GM18867 (cell line): ENCODE results near the gene APOL3.
"Not testable (repeated sequence)": the region's sequence is repeated elsewhere in the genome, so short reads cannot be mapped to it uniquely, and the experiment has no call there.

Experiments used
- ATAC-seq: cut with Tn5 transposase; IDR thresholded peaks from one replicate; pipeline ENCODE4 v1.9.1; 2021; ENCODE audit warnings: mild to moderate bottlenecking, moderate library complexity; ENCODE audit not compliant: unreplicated experiment

The APOL3 gene

DNA sequence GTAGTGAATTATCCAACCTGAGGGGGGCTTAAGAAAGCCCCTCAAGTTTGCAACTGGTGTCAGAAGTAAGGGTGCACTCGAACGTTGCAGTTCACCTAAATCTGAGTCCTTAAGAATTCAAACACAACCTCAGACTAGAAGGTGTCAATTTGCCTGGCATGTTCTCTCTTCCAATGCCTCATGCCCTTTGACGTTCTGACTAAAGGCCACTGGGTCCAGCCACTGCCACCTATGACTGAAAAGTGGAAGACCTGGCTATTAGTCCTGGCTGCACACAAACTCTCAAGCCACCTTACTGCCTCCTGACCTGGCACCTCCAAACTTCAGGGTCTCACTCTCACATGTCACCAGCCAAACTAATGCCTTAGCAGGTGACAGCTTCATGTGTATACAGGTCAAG lies 33.0 kb upstream of the APOL3 start:
- ATAC-seq, result no peak

DNA sequence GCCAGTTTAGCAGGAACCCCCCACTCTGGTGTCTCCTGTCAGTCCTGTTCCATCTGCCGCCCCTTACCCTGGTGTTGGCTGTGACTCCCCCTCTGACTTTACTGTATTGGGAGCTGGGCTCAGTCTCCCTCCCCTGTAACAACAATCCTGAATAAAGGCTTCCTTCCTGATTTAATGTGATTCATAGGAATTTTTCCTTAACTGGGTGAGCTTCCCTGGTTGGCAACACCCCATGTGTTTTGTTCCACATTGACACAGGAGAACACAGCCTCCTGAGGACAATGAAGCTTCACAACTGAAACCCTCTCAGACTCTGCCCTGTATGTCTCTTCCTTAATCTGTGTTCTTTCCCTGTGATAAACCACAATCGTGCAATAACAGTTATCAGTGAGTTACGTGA lies 32.6 kb upstream of the APOL3 start:
- ATAC-seq, result no peak

DNA sequence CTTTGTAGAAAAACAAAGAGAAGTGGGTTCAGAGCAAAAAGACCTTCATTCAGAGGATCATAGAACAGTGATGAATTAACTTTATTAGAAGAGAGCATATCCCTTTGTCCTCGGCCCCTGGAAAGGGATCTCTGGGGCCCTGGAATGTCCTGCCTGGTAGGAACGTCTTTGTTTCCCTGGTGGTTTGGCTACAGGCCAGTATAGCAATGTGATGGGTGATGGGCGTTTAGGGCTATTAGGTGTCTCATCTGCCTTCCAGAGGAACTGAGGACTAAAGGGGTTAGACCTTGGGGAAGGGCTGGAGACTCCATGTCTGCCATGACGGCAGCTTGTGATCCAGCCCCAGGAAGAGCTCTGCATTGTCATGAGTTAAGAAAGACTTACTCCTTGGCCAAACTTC lies 32.0 kb upstream of the APOL3 start:
- no peak for ATAC-seq

DNA sequence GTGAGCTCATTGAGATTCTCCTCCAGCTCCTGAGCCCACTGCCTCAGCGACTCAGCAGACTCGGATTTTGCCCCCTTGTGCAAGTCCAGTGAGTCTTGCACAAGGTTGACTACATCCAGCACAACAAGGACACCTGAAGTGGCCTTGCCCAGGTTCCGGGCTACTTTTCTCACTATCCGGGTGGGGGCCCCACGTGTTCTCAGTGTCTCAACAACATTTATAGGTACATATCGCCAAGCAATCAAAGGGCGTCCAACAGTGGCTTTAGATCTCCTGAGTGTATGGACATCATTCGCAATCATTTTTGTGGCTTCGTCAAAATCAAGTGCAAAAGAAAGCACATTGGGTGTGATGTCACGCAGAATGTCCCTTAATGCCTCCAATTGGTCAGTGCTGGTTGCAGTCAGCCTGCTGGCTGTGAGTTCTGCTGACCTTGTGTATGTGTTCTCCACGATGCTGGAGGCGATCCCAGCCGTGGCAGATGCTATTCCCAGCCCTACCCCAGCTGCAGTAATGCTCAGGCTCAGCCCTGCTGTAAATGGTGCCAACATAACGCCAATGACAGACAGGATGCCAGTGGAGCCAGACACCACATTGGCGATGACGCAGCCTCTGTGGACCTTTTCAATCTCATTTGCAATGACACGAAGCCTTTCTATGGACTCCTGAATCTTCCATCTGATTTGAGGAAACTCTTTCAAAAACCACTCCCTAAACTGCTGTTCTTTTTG lies 30.7 kb upstream of the APOL3 start:
- ATAC-seq, result no peak

DNA sequence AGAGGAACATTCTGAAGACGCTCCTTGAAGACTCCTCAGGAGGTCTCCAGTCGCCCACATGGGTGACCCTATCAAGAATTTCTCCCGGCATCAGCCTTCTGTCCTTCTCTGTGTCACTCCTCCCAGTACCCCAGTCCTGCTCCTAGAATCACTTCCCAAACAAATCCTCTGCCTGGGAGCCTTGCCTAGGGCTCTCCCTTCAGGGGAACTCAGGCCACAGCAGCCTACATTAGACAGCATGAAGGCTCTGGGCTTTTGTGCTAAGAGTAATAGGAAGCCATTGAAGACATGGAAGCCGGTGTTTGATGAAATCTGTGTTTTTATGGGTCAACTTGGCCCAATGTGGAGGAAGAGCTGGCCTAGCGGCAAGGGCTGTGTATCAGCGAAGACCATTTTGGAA lies 27.3 kb upstream of the APOL3 start:
- ATAC-seq, result not testable (repeated sequence)

DNA sequence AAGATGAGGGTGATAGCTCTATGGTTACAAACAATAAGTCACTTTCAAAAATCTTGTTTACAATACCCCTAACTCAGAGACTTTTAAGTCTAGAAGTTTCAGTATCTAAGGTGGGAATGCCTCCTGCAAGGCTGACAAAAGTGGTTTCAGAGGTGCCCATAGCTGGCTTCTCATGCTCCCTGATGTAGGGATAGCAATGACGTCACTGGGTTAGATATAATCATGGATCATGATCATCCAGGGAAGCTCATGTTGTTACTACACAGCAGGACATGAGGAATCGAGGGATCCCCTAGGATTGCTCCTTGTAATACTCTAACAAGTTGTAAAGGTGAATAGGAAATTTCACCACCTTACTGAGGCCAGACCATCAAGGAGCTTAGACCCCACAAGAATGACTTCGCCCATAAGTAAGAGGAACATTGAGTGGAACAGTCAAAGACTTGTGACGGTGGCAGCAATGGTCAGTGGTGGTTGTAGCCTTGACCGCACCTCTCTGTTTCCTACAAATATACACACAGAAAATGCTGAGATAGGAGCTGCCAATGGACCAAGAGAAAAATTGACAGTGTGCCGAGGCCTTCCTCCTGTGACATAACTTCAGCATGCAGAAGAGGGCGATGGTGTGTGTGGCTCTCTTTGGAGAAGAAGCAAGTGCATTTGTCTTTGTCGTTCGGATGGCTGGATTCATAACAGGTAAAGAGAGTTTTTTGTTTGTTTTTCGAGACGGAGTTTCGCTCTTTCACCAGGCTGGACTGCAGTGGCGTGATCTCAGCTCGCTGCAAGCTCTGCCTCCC lies 25.5 kb upstream of the APOL3 start:
- ATAC-seq, result no peak

DNA sequence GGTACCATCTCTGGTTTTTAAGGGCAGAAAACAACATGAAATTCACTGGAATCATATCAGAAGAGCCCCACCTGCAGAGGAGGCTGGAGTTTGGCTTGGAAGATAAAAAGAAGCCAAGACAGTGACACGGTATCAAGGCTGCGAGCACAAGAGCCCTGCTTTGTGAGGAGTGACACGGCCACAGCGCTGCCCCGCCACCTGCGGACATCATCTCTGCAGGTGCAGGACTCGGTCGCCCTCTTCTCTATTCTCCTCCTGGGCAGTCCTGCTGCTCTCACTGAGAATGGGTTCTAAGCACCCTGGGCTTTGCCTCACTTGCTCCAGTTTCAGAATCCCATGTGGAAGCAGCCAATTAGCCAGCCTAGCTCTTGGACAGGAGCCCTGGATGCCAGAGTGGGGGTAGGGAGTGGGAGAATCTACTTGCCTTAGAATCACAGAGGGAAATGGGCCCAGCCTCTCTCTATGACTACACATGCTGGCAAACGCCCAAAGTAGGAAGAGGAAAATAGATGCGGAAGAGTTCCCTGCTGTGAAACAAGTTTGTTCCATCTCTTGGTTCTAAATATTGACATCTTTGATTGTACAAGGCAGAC lies 24.0 kb upstream of the APOL3 start:
- no peak for ATAC-seq

DNA sequence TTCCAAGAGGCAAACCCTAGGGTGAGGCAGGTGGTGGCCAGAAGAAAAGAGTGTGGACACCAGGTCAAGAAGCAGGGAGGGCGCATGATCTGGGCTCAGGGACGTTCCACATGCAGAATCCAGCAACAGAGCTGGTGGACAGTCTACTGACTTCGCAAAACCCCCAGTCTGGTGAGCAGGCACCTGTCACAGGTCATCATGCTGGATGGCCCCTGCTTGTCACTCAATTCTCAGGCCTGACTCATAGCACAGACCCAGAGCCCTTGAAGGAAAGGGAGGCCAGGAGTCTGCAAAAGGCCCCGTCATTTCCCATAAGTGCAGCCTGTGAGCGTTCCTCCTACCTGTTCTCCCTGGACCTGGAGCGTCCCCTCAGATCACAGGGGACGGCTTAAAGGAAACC lies 22.9 kb upstream of the APOL3 start:
- ATAC-seq, result no peak

DNA sequence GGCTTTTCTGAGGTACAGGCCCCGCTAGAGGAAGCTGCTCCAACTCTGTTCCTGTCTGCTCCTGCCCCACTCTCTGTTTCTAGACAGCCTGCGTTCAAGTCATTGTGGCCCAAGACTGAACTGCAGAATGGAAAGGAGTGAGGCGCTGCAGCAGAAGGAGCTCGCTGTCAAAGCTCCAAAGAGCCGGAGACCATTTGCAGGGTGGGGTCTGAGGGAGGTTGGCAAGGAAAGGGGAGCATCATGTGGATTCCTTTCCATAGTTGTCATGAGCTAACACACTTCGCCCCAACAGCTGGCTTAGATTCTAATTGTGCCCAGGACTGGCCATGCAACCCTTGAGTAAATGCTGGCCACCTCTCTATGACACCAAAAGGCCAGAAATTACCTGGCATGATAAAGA lies 22.3 kb upstream of the APOL3 start:
- ATAC-seq, result no peak

DNA sequence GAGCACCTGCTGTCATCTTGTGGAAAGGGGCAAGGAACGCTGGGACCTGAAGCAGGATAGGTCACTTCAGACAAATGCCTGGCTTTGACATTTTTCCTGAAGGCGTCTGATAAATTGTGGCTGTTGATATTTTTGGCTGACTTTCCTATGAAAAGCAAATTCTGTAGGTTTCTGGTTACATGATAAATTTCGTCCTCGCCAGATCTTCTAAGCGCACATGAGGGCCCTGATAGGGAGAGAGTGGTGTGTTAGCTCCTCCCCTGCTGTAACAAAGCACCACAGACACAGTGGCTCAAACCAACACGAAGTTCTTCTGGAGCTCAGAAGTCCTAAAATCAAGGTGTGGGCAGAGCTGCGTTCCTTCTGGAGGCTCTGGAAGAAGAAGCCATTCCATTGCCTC lies 21.5 kb upstream of the APOL3 start:
- no peak for ATAC-seq

DNA sequence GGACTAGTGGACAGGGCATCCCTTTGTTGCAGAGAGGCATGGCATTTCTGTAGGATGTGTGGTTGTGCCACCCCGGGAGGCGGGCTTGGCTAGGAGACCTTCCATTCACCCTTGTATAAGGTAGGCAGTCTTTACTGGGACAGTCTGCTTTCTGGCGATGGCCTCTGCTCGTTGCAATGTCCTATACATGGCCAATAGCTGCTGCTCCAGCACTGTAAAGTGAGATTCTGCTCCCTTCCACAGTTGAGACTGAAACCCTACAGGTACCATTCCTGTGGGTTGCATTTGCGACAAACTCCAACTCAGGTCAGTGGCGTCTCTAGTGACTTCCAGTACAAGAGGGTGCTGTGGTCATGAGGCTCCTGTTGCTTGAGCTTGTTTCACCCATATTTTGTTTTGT lies 20.4 kb upstream of the APOL3 start:
- ATAC-seq, result no peak

DNA sequence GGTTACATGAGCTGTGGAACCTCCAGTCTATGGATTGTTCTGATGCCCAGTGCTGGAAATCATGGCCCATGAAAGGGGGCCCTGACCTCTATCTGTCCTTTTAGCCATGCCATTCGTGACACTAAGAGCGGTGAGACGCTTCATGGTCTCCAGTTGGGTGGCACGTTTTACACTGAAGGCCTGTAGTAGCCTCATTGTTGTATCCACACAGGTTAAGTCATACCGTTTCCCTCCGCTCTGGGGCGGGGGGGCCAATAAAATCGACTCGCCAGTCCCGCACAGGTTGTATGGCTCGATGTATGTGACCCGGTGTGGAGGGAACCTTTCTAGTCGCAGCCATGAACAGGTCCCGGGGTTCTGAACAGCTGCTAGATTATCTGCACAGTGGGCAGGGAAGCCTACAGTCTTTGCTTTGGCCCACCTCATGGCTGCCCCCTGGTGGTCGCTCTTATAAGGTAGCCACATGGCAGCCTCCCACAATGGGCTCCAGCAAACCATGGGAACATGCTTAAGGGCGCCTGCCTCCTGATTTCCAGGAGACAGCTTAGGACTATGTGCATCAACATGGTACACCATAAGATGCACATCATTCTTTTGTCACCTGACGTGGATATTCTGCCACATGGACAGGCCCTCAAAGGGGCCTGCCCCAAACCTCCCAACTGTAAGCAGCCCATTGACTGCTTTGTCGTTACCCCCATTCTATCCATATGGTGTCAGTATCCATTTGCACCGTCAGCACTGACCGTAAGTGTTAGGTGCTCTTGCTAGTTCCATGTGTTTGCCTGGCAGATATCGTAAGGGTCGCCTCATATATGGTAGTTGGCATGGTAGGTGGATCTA lies 19.7 kb upstream of the APOL3 start:
- no peak for ATAC-seq

DNA sequence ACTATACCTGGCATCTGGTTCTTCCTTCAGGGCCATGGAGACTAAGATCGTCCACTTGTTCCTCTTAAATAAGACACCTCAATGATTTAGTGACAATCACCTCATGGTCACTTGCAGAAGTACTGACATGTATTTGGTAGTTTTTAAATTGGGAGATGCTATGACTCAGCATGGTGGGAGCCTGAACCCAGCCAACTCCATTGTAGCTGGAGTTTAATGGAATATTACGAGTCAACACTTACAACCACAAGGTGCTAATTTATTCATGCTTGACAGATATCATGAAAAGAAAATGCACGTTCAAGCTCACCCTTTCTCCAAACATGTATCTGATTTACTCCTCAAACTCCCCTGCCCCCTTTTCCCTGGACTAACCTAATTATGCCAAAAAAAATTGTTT lies 16.6 kb upstream of the APOL3 start:
- ATAC-seq, result no peak

DNA sequence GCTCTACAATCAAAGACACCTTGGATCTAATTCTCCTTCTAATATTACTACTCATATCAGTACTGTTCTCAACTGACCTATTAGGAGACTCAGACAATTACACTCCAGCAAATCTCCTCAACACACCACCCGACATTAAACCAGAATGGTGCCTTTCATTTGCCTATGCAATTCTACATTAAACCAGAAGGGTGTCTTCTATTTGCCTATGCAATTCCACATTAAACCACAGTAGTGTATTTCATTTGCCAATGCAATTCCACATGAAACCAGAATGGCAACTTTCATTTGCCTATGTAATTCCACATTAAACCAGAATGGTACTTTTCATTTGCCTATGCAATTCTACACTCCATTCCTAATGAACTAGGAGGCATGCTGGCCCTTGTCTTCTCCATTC lies 15.3 kb upstream of the APOL3 start:
- no peak for ATAC-seq

DNA sequence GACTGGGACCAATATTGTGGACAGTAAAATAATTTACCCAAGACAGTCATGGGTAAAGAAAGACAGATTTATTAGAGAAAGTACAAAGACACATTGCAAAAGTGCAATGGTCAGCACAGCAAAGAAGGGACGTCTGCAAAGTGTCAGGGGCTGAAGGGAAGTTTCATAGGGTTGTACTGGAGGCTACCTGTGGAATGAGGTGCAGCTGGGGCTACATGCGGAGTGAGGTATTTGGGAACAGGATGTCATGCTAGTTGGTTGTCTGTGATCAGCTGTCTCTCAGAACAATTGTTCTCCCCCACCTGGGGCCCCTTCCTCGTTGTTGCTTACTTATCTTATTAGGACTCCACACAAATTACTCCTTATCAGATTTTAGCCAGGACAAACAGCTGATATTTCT lies 11.4 kb upstream of the APOL3 start:
- no peak for ATAC-seq

DNA sequence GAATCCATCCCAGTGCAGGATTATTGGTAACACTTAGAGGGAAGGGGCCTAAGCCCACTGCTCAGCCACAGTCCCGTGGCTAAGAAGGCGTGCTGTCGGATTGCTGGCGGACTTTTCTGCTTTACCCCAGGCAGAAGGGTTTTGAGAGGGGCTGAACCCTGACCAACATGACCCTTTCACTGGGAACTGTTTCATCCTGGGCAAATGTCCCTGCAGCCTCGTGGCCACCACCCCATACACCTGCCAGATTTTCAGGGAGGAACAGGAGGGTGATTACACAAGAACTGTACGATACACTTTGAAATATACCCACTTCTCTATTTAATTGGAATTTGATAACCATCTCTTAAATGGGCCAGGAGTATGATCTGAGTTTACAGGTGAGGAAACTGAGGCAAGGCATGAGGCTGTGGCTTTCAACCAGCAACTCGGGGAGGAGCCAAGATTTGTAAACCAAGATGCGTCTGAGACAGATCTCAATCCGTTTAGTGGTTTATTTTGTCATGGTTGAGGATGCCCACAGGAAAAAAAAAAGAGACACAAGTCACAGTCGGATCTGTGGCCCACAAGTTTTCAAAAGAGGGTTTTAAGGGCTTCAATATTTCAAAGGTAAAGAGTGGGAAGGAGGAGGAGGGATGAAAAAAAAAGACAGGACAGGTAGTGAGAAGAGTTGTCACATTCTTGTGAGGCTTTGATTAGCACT lies 6.1 kb upstream of the APOL3 start:
- no peak for ATAC-seq

DNA sequence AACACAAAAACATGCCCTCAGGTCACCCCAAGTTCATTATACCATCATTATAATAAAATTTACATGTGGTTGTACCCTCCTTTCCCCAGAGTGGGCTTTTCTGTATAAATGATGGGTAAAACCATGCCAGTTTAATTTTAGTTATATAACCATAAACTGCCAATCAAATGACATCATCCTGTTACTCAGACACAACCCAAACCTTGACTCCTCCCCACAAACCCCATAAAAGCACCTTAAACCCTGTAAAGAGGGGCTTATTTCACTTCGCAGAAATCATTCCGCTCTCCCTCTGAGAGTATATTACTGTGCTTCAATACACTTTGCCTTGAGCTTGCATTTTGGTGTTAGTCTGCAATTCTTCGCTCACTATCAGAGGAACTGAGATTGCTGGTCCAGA lies 5.5 kb upstream of the APOL3 start:
- ATAC-seq, result no peak

DNA sequence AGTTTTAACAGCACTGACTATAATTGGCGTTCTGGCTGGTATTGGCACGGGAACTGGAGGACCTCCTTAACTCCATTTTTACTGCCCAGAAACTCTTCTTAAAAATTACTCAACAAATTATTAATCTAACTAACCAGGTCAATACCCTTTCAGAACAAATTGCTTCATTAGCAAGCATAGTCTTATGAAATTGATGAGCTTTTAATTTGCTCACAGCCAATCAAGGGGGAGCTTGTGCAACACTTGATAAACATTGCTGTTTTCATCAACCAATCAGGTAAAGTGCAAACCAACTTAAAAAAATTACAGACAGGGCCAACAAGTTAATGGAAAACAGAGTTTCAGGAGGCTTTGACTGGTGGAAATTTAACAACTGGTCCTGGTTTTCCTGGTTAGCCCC lies 4.6 kb upstream of the APOL3 start:
- no peak for ATAC-seq

DNA sequence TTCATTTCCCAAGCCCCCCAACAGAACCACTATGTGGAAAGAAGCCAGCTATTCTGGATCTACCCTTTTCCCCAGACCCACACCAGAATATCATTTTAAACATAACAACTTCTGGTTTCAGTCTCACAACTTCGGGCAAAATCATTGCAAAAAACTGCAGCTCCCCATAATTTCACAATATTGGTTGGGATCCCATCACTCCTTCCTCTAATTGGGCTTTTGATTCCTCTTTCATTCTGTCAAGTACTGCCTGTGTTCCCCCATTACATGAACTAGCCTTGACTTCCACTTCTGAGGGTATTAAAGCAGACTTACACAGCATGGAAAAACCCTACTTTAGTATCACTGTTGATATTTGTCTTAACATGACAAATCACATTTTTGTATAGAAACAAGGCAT lies 4.1 kb upstream of the APOL3 start:
- no peak for ATAC-seq

DNA sequence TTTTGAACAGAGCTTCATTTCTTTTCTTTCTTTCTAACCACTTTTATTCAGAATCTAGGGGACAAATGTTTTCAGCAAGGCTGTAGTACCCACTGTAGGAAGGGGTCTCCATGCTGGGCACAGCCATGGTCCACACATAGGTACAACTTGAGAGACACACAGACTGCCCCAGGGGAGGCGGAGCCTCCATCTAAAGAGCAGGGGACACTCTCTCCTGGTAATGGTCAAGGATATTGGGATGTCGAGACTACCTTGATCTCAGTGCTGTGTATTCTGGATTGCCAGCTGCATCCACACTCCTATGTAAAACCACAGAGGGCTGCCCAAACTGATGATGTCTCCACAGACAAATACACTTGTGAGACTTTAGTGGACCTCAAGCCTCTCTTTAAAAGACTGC lies 2.9 kb upstream of the APOL3 start:
- ATAC-seq, result no peak
